GM19328 (cell line): ENCODE data around the gene INPP4B.

Source experiments
- ATAC-seq: cut with Tn5 transposase; IDR thresholded peaks from one replicate; pipeline ENCODE4 v1.9.1; 2021; ENCODE audit warnings: mild to moderate bottlenecking, moderate library complexity; ENCODE audit not compliant: unreplicated experiment

INPP4B gene

DNA sequence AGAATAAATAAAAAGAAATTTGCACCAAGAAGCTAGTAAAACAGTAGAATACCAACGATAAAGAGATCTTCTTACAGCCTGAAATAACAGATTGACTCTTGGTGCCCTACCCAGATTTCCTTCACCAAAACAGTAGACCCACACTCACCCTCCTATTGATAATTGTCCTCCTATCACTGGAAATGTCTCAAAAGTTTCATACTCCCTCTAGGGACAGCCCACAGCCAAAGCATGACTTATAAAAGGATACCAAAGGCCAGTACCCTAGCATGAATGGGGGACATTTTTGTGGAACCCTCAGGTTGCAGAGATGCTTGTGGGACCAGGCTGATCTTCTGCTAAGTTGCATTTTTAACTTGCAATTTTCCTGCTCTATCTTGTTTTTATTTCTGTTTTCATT is 104.1 kb downstream of the INPP4B start:
- ATAC-seq: no peak

GRCh38 chr4:142728233-142728632 is 117.9 kb downstream of the INPP4B start:
- no peak for ATAC-seq

DNA sequence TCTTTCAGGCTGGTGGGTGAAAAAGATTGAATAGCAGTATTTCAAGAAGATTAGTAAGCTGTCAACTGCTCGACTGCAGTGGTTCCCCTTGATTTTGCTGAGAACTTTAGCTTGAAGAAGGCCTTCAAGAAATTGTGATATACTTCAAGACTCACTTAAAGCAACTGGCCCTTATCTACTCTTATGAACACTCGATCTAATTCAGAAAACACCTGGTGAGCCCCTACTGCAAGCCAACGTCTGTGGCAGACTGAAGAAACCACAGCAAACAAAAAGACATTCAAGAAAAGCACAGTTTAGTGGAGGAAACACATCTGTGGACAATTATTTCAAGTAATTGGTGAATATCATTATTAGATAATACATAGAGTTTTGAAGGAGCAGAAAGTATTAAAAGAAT is 119.0 kb downstream of the INPP4B start:
- no peak for ATAC-seq

DNA sequence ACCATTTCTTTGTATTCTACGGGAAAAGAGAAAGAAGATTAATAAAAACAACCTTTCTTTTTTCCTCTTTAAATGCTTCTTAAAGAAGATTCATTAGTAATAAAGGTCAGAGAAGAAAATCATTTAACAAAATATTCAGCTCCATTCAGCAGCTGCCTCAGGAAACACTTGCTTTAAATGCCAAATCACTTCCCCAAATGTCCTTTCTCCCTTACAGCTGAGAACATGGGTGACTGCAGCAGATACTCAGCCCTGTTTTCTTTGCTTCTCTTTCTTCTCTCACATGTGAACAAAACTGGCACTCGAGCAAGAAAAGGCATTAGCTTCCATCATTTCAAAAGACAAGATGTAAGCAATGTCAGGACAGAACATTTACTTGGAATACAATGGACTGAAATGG is 120.2 kb downstream of the INPP4B start:
- ATAC-seq: no peak

GRCh38 chr4:142721187-142721586 is 124.9 kb downstream of the INPP4B start:
- ATAC-seq: no peak

DNA sequence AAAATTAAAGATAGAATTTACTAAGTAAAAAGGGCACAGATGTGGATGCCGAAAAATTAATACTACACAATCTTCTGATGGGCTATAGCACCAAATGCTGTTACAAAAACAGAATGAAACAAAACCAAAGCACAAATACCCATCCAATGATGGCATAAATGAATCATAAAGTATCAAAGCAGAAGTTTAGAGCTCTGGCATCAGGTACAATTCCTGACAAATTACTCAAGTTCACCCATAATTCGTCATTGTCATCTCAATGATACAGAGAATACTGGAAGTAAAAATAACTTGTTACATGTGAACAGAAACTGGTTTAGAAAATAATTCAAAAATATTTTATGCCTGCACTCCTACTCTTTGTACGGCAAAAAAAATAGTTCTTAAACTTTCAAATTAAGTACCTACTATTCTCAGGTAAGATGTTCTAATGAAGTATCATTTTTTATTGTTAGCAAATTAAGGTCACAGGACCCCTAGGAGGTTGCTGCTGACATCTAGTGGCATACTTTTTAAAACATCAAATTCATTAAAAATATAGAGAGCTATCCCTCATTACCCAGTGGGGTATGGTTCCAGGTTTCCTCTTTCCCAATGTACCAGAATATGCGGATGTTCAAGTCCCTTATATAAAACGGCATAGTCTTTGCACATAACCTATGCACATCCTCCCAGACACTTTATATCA is 126.1 kb downstream of the INPP4B start:
- no peak for ATAC-seq

DNA sequence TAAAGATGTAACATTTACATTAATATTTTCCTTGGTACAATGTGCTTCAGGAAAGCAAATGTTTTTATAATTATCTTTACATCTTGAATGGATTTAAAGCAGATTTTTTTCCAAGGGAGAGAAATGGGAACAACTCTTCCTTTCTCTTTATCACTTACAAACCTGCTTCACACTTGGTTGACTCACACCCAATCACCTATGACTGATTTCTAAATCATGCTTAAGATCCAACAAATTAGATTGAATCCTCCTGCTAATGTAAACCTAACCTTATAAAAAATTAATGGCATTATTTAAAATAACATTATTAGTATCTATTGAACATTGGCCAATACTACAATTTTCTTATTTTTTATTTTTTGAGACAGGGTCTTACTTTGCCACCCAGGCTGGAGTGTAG is 127.1 kb downstream of the INPP4B start:
- ATAC-seq: no peak

GRCh38 chr4:142715727-142716126 is 130.4 kb downstream of the INPP4B start:
- ATAC-seq: no peak

- ATAC-seq: no peak
Observed at GRCh38 chr4:142713282-142714030, 132.6 kb downstream of the INPP4B start.

- no peak for ATAC-seq
Observed at GRCh38 chr4:142708231-142708630, 137.9 kb downstream of the INPP4B start.

- ATAC-seq: no peak
Observed at GRCh38 chr4:142707401-142707800, 138.7 kb downstream of the INPP4B start.

DNA sequence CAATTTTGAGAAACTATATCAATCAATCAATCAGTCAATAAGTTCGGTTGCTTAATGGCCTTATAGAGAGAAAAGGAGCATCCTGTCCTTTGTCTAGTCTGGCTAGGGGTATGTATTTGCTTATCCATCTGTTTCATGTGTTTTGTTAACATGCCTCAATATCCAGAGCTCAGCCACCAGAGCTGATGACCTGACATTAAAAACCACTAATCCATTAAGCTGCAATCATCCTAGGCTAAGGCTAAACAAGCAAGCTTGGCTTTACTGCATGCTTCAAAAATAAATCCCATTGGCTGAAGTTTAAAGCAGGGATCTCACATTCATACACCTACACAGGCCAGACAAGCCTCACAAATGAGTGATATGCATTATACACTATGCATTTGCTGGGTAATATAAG is 139.7 kb downstream of the INPP4B start:
- ATAC-seq: no peak

GRCh38 chr4:142705820-142706219 is 140.3 kb downstream of the INPP4B start:
- no peak for ATAC-seq

- no peak for ATAC-seq
Observed at GRCh38 chr4:142703694-142704309, 142.3 kb downstream of the INPP4B start.

GRCh38 chr4:142701017-142701416 is 145.1 kb downstream of the INPP4B start:
- no peak for ATAC-seq

DNA sequence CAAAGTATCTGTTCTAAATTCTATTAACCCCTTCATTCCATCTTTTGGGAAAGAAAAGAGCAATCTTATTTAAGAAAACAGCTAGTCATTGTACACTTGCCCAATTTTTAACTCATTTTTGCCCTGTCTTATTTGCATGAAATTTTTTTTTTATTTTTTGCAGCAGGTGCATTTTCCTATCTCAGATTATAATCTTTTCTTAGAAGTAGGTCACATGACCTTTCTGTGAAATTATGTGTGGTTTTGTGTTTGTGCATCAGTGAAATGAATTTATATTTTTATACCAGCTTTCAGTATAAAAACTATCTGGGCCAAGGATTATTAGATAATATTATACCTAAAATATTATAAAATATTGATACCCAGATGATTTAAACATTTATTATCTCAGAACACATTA is 145.6 kb downstream of the INPP4B start:
- ATAC-seq: no peak

DNA sequence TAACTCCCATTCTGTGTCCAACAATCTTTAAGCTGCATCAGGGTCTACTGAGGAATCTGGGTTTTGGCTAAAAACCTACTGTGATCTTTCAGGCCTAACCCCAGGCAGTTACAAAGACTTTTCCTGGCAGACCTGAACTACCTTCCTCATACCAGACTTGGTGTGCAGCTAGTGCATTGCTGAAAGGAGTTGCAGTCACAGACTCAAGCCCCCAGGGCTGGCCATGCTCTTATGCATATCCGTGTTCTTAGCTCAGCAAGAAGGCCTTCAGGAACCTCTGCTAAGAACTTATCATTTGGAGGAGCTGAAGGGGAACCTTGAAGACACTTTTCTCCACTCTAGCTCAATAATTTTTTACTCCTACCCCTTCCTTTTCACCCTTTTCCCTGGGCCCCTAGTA is 147.5 kb downstream of the INPP4B start:
- ATAC-seq: no peak

DNA sequence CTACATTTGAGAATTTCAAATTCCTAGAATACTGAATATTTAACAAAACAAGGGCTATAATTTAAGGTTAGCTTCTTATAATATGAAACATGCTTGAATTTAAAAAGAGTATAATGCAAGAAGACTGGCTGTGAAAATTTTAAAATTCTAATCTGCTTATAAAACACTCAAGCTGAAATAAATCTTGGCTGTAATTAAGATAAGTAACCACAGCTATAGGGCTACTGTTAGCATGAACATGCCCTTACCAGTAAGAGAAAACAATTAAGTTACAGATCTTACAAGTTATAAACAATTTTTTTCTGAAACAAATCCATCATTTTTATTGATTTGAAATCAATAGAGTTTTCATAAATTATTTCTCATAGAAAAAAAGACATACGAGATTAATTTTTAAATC is 148.2 kb downstream of the INPP4B start:
- ATAC-seq: no peak

GRCh38 chr4:142697320-142697719 is 148.8 kb downstream of the INPP4B start:
- ATAC-seq: no peak

GRCh38 chr4:142696334-142697122 is 149.6 kb downstream of the INPP4B start:
- ATAC-seq: no peak

GRCh38 chr4:142690406-142691163 is 155.5 kb downstream of the INPP4B start:
- ATAC-seq: no peak
